ENCODE results near the gene PAM16.

Gene PAM16

DNA sequence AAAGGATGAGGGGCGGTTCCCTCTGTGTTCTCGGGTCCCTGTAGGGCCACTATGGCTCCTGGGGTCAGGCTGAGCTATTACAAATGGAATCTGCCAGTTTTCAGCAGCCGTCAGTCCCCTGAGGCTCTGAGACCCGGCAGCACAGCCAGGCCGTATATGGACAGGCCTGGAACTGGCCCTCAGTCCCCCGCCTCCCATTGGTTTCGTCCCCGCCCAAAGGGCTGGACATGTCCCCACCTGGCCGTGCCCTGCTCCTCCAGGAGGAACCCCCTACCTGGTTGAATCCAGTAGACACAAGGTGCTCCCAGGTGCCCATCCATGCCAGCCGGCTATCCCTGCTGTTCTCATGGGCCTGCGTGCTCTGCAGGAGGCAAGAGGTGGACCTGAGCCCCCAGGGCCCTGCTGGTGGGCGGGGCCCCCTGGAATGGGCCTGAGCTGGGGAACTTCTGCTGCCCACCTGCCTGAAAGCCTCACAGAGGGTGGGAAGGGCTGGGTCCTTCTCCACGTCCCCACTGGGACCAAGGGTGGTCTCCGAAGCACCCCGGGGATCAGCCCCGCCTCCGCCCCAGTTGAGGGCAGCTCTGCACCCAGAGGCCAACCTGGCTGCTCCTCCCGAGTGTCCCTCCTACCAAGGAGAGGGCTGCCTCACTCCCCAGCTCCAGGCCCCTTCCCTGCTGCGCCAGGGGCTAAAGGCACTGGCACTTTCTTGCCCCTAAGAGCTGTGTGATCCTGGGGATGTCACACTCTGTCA, 37.3 kb upstream of the PAM16 start:
- peaks cover 5% of the 10 kb centered on the region for H3K36me3 ChIP-seq (ENCODE audit: insufficient read depth, low read length)

DNA sequence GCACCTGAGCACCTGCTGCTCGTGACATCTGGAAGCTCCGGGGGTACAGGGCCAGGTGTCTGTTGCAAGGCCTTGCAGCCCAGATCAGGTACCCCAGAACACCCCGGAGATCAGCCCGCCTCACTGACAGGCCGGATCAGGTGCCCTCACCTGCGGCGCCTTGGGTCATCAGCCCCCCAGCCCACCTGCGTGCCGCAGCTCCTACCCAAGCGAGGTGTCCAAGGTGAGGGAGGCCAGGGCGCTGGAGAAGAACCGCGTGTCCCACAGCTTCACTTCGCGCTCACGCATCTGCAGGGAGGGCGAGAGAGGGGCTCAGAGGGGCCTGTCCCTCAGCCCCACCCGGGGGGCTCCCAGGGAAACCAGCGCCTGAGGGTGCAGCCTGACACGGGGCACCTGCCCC, 36.7 kb upstream of the PAM16 start:
- H3K4me3 ChIP-seq (ENCODE audit: low read depth in 1 of 2, low read length in 2 of 2): no peak overlapping the region
- H3K27me3 ChIP-seq (ENCODE audit: control insufficient read depth in 1 of 2, insufficient read depth in 2 of 2, low read length in 2 of 2): no peaks in the 10 kb centered on the region
- peaks cover 8% of the 10 kb centered on the region for H3K4me1 ChIP-seq (ENCODE audit: insufficient read depth, low read length)
- no peaks in the 10 kb centered on the region for H3K9me3 ChIP-seq (ENCODE audit: low read length)
- H3K9ac ChIP-seq (ENCODE audit: low read length): no peak overlapping the region
- H3K27ac ChIP-seq (ENCODE audit: low read depth, low read length): no peak overlapping the region
- H3K36me3 ChIP-seq (ENCODE audit: insufficient read depth, low read length): peaks cover 5% of the 10 kb centered on the region

More for the DNA sequence above, 37.3 kb upstream of the PAM16 start:
- Histone ChIP-seq H3K9ac (ENCODE audit: low read length) (no peak overlapping the region), H3K27me3 (ENCODE audit: control insufficient read depth in 1 of 2, insufficient read depth in 2 of 2, low read length in 2 of 2) (no peaks in the 10 kb centered on the region), H3K4me3 (ENCODE audit: low read depth in 1 of 2, low read length in 2 of 2) (no peak overlapping the region), H3K9me3 (ENCODE audit: low read length) (no peaks in the 10 kb centered on the region), H3K27ac (ENCODE audit: low read depth, low read length) (no peak overlapping the region), H3K4me1 (ENCODE audit: insufficient read depth, low read length) (peaks cover 15% of the 10 kb centered on the region)

DNA sequence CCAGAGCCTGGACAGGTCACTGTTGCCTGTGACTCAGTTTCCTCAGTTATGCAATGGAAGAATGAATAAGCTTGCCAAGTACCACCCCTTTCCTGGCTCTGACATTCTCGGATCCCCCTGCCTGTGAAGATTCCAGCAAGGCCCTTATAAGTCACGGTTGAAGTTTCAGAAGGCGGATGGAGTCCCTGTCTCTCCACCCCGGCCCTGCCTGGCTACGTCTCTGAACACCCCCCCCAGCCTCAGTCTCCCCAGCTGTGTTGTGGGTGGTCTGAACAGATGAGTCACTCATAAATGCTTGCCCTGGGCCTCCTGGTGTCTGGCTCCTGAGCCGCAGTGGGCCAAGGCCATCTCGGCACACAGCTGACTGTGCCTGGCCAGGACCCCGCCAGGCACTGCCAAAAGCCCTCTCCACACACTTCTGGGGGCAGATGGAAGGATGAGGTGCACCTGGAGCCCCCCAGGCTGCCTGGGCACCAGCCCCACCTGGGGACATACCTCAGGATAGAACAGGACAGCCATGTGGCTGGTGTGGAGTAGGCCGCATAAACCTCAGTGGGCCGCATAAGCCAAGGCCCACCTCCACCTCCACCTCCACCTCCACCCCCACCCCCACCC, 35.9 kb upstream of the PAM16 start:
- Histone ChIP-seq H3K9ac (ENCODE audit: low read length) (no peak overlapping the region), H3K36me3 (ENCODE audit: insufficient read depth, low read length) (peaks cover 5% of the 10 kb centered on the region), H3K27ac (ENCODE audit: low read depth, low read length) (no peak overlapping the region), H3K27me3 (ENCODE audit: control insufficient read depth in 1 of 2, insufficient read depth in 2 of 2, low read length in 2 of 2) (no peaks in the 10 kb centered on the region), H3K4me3 (ENCODE audit: low read depth in 1 of 2, low read length in 2 of 2) (no peak overlapping the region), H3K4me1 (ENCODE audit: insufficient read depth, low read length) (peaks cover under 1% of the 10 kb centered on the region), H3K9me3 (ENCODE audit: low read length) (no peaks in the 10 kb centered on the region)

DNA sequence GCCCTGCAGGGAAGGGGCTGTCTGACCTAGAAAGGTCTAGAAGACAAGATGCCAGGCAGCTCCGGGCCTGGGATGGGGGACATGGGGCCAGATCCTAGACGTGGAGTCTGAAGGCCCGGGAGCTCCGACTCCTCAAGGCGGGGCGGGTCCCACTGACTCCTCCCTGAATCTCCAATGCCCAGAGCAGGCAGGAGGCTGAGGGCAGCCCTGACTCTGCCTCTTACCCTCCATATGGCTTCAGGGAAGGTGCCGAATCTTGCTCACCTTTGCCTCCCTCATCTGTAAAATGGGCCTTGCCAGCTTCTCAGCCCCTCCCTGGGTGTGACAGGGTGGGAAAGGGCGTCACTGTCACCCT, 35.3 kb upstream of the PAM16 start:
- no peak overlapping the region for H3K9ac ChIP-seq (ENCODE audit: low read length)
- H3K27ac ChIP-seq (ENCODE audit: low read depth, low read length): no peak overlapping the region
- no peaks in the 10 kb centered on the region for H3K4me1 ChIP-seq (ENCODE audit: insufficient read depth, low read length)
- peaks cover 5% of the 10 kb centered on the region for H3K36me3 ChIP-seq (ENCODE audit: insufficient read depth, low read length)
- H3K27me3 ChIP-seq (ENCODE audit: control insufficient read depth in 1 of 2, insufficient read depth in 2 of 2, low read length in 2 of 2): no peaks in the 10 kb centered on the region
- H3K9me3 ChIP-seq (ENCODE audit: low read length): no peaks in the 10 kb centered on the region
- no peak overlapping the region for H3K4me3 ChIP-seq (ENCODE audit: low read depth in 1 of 2, low read length in 2 of 2)

DNA sequence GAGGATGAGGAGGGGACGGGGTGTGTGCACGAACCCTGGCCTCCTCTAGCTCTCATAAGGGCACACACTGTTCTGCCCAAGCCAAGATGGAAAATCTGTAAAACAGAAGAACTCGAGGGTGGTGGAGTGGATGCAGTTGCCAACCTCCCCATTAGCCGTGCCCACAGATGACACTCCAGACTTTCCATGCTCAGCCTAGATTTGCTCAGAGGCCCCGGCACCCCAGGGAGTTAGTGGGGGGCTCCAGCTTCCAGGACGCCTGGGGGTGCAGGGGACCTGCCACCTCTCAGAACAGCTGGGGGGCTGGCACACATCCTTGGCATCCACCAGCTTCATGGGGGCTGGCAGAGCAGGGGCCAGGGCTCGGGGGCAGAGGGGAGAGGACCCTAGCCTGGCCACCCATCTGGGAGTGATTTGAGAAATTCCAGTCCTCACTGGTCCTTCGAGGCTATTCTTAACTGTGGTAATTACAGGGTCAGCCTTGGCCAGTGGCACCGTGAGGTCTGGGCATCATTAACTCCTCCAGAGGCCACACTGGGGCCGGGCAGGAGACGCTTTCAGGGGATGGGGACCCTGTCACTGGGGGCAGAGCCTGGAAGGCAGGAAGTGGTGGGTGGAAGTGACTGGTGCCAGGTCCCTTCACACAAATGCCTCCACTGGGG, 34.8 kb upstream of the PAM16 start:
- Histone ChIP-seq H3K27ac (ENCODE audit: low read depth, low read length) (no peak overlapping the region), H3K9ac (ENCODE audit: low read length) (no peak overlapping the region), H3K4me3 (ENCODE audit: low read depth in 1 of 2, low read length in 2 of 2) (no peak overlapping the region), H3K36me3 (ENCODE audit: insufficient read depth, low read length) (peaks cover 5% of the 10 kb centered on the region), H3K27me3 (ENCODE audit: control insufficient read depth in 1 of 2, insufficient read depth in 2 of 2, low read length in 2 of 2) (no peaks in the 10 kb centered on the region), H3K9me3 (ENCODE audit: low read length) (no peaks in the 10 kb centered on the region), H3K4me1 (ENCODE audit: insufficient read depth, low read length) (no peaks in the 10 kb centered on the region)

DNA sequence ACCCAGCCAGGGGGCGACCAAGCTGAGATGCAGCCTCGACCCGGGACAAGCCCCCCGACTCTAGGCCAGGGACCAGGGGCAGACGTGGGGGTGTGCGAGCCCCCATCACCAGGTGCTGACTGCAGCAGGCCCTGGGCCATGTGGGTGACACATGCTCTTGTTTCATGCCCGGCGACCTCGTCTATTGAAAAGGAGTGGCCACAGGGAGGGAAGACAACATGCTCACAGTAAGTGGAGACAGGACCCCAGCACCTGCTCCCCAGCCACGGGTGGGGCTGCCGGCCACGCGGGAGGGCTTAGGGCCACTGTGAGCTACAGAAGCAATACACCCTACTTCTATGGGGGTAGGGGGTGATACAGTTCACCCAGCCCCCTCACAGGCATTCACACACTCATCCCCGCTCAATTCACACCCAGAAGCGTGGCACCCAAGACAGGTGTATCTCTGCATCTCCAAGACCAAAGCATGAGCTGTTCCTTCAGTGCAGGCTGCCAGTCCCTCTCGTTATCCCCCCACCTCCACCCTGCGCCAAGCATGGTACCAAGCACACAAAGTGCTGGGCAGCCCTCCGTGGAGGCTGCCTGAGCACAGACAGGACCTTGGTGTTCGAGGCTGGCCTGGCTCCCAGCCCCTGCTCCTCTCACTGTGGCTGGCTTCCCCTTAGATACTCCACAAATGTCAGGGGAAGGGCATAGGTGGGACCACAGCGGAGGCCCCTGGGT, 34.1 kb upstream of the PAM16 start:
- Histone ChIP-seq H3K27me3 (ENCODE audit: control insufficient read depth in 1 of 2, insufficient read depth in 2 of 2, low read length in 2 of 2) (no peaks in the 10 kb centered on the region), H3K9ac (ENCODE audit: low read length) (no peak overlapping the region), H3K9me3 (ENCODE audit: low read length) (no peaks in the 10 kb centered on the region), H3K36me3 (ENCODE audit: insufficient read depth, low read length) (peaks cover 5% of the 10 kb centered on the region), H3K4me3 (ENCODE audit: low read depth in 1 of 2, low read length in 2 of 2) (no peak overlapping the region), H3K4me1 (ENCODE audit: insufficient read depth, low read length) (peaks cover 5% of the 10 kb centered on the region), H3K27ac (ENCODE audit: low read depth, low read length) (no peak overlapping the region)

DNA sequence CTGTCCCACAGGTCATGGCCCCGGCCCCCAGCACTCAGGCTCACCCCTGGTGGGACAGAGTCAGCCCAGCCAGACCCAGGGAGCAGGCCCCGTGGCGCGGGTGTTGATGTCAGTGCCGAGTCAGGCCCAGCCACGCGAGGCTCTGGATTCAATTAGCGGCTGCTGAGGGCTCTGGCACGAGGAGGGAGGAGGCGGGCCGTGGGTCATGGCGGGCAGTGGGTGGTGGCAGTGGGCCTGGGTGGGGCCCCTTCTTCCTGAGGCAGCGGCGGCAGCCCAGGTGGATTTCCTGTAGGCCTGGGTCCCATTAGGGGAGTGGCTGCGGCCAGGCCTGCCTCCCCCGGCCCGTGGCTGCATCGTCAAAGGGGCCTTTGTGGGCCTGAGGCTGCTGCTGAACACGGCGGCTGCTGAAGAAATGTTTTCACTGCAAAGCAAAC, 33.4 kb upstream of the PAM16 start:
- Histone ChIP-seq H3K36me3 (ENCODE audit: insufficient read depth, low read length) (peaks cover 5% of the 10 kb centered on the region), H3K9me3 (ENCODE audit: low read length) (no peaks in the 10 kb centered on the region), H3K27ac (ENCODE audit: low read depth, low read length) (no peak overlapping the region), H3K4me3 (ENCODE audit: low read depth in 1 of 2, low read length in 2 of 2) (no peak overlapping the region), H3K9ac (ENCODE audit: low read length) (no peak overlapping the region), H3K4me1 (ENCODE audit: insufficient read depth, low read length) (peaks cover 8% of the 10 kb centered on the region), H3K27me3 (ENCODE audit: control insufficient read depth in 1 of 2, insufficient read depth in 2 of 2, low read length in 2 of 2) (no peaks in the 10 kb centered on the region)

DNA sequence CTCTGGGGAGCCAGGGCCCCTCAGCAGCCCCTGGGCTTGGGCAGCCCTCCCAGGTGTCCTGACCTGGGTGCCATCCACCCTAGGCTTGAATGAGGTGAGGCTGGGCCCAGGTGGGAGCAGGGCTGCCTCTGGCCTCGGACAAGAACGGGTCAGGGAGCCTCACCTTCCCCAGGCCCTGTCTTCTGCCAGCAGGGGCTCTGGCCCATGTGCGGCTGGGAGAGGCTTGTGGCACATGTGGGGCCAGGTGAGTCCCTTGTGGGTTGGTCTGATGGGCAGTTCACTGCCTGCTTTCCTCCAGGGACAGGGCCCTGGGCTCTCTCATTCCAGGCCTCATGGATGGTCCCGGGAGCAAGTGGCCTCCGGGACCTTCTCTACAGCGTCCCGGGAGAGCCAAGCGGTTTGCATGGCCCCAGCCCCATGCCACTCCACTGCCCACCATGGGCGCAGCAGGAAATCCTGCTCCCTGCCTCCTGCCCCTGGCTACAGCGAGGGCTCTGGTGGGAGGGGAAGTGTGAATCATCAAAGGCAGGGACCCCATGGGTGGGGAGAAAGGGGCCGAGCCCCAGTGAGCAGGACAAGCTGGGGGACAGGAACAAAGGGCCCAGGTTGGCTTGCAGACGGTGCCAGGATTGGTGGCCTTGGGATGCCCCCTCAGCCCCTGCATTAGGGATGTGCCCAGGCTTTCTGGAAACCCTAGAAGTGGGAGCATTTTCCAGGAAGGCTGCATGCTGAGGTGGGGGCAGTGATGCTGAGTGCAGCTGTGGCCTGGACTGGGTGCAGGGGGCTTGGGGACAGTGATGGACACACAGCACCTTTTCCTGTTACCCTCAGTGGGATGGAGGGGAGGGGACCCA, 32.7 kb upstream of the PAM16 start:
- no peak overlapping the region for H3K27ac ChIP-seq (ENCODE audit: low read depth, low read length)
- H3K36me3 ChIP-seq (ENCODE audit: insufficient read depth, low read length): peaks cover 5% of the 10 kb centered on the region
- H3K27me3 ChIP-seq (ENCODE audit: control insufficient read depth in 1 of 2, insufficient read depth in 2 of 2, low read length in 2 of 2): no peaks in the 10 kb centered on the region
- H3K4me3 ChIP-seq (ENCODE audit: low read depth in 1 of 2, low read length in 2 of 2): no peak overlapping the region
- no peaks in the 10 kb centered on the region for H3K9me3 ChIP-seq (ENCODE audit: low read length)
- H3K4me1 ChIP-seq (ENCODE audit: insufficient read depth, low read length): peaks cover 8% of the 10 kb centered on the region
- H3K9ac ChIP-seq (ENCODE audit: low read length): no peak overlapping the region

DNA sequence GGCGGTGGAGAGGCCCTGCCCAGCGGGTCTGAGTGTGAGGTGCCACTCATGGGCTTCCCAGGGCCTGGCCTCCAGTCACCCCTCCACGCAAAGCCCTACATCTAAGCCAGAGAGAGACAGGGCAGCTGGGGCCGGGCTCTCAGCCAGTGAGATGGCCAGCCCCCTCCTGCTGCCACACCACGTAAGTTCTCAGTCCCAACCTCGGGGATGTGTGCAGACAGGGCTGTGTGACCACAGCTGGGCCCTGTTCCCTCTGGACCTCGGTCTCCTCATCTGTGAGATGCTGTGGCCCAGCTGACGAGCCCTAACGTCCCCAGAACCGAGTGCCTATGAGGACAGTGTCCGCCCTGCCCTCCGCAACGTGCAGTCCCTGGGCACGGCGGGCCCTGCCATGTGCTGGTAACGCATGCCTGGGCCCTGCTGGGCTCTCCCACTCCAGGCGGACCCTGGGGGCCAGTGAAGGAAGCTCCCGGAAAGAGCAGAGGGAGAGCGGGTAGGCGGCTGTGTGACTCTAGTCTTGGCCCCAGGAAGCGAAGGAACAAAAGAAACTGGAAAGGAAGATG, 31.8 kb upstream of the PAM16 start:
- no peaks in the 10 kb centered on the region for H3K9me3 ChIP-seq (ENCODE audit: low read length)
- H3K27me3 ChIP-seq (ENCODE audit: control insufficient read depth in 1 of 2, insufficient read depth in 2 of 2, low read length in 2 of 2): no peaks in the 10 kb centered on the region
- no peak overlapping the region for H3K9ac ChIP-seq (ENCODE audit: low read length)
- H3K27ac ChIP-seq (ENCODE audit: low read depth, low read length): no peak overlapping the region
- peaks cover 8% of the 10 kb centered on the region for H3K4me1 ChIP-seq (ENCODE audit: insufficient read depth, low read length)
- H3K4me3 ChIP-seq (ENCODE audit: low read depth in 1 of 2, low read length in 2 of 2): no peak overlapping the region
- H3K36me3 ChIP-seq (ENCODE audit: insufficient read depth, low read length): peaks cover 5% of the 10 kb centered on the region

DNA sequence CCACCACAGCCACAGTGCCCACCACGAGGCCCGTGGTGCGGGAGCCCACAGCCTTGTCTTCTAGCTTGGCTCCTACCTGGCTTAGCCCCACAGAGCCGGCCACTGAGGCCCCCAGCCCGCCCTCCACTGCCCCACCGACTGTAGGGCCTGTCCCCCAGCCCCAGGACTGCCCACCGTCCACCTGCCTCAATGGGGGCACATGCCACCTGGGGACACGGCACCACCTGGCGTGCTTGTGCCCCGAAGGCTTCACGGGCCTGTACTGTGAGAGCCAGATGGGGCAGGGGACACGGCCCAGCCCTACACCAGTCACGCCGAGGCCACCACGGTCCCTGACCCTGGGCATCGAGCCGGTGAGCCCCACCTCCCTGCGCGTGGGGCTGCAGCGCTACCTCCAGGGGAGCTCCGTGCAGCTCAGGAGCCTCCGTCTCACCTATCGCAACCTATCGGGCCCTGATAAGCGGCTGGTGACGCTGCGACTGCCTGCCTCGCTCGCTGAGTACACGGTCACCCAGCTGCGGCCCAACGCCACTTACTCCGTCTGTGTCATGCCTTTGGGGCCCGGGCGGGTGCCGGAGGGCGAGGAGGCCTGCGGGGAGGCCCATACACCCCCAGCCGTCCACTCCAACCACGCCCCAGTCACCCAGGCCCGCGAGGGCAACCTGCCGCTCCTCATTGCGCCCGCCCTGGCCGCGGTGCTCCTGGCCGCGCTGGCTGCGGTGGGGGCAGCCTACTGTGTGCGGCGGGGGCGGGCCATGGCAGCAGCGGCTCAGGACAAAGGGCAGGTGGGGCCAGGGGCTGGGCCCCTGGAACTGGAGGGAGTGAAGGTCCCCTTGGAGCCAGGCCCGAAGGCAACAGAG, 31.0 kb upstream of the PAM16 start:
- peaks cover 5% of the 10 kb centered on the region for H3K36me3 ChIP-seq (ENCODE audit: insufficient read depth, low read length)
- peaks cover 14% of the 10 kb centered on the region for H3K4me1 ChIP-seq (ENCODE audit: insufficient read depth, low read length)
- no peak overlapping the region for H3K27ac ChIP-seq (ENCODE audit: low read depth, low read length)
- no peak overlapping the region for H3K9ac ChIP-seq (ENCODE audit: low read length)
- no peaks in the 10 kb centered on the region for H3K27me3 ChIP-seq (ENCODE audit: control insufficient read depth in 1 of 2, insufficient read depth in 2 of 2, low read length in 2 of 2)
- no peak overlapping the region for H3K4me3 ChIP-seq (ENCODE audit: low read depth in 1 of 2, low read length in 2 of 2)
- no peaks in the 10 kb centered on the region for H3K9me3 ChIP-seq (ENCODE audit: low read length)
